ENCODE measurements around the gene CKMT2.
A peak's percentile ranks its signal among the peaks of the same experiment; 100 is the strongest.

The CKMT2 gene

DNA sequence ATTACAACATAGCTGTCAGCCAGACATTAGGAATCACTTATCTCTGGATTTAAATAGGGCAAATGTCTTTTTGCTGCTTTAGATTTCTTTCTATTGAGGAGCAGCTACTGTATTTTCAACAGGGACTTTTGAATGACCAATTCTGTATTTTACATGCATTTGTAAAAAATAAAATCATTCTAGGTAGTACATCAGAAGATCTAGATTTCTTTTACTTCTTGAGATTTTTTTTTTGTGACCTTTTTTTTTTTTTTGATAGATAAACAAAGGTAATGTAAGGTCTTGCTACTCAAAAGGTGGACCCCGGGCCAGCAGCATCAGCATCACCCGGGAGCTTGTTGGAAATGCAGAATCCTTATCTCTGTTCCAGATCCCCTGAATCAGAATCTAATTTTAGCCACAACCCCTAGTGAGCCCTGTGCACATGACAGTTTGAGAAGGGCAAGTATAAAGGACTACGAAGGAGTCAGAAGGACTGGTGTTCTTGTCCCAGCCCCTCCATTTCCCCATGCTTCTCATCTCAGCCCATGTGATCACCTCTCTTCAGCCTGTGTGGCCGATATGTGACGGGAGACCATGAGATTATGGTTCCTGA lies 37.7 kb upstream of the CKMT2 start:
- Histone ChIP-seq H3K9me3 (ENCODE audit: control insufficient read depth in 5 of 5, low read length in 5 of 5) (no peaks in the 10 kb centered on the region), H3K9ac (ENCODE audit: low read length in 5 of 5) (no peak overlapping the region), H3K4me1 (ENCODE audit: control insufficient read depth in 5 of 5, insufficient read depth in 5 of 5, low read length in 5 of 5) (peaks cover 2 to 19% (median 13%) of the 10 kb centered on the region in 5 donors), H3K27me3 (ENCODE audit: control insufficient read depth in 5 of 5, insufficient read depth in 4 of 5, low read length in 5 of 5) (no peaks in the 10 kb centered on the region), H3K36me3 (ENCODE audit: control insufficient read depth in 5 of 5, insufficient read depth in 5 of 5, low read length in 5 of 5) (peaks cover 0 to 3% (median 0%) of the 10 kb centered on the region in 5 donors), H3K4me3 (ENCODE audit: low read depth in 1 of 5, low read length in 5 of 5) (no peak overlapping the region), H3K27ac (ENCODE audit: low read depth, low read length) (peak overlapping the region; percentile 44)

DNA sequence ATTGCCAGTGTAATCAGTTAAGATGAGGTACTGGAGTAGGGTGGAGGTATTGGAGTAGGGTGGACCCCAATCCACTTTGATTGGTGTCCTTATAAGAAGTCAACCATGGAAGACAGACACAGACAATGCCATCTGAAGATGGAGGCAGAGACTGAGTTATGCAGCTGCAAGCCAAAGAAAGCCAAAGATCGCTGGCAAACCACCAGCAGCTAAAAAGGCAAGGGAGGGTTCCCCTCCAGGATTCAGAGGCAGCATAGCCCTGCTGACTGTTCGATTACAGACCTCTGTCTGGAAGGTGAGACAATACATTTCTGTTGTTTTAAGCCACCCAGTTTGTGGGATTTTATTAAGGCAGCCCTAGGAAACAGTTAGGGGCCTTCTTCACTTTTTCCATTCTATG lies 30.5 kb upstream of the CKMT2 start:
- H3K27ac ChIP-seq (ENCODE audit: low read depth, low read length), result no peak overlapping the region
- peaks cover 0 to 19% (median 8%) of the 10 kb centered on the region in 5 donors for H3K36me3 ChIP-seq (ENCODE audit: control insufficient read depth in 5 of 5, insufficient read depth in 5 of 5, low read length in 5 of 5)
- no peaks in the 10 kb centered on the region for H3K9me3 ChIP-seq (ENCODE audit: control insufficient read depth in 5 of 5, low read length in 5 of 5)
- H3K27me3 ChIP-seq (ENCODE audit: control insufficient read depth in 5 of 5, insufficient read depth in 4 of 5, low read length in 5 of 5), result no peaks in the 10 kb centered on the region
- H3K4me1 ChIP-seq (ENCODE audit: control insufficient read depth in 5 of 5, insufficient read depth in 5 of 5, low read length in 5 of 5), result peaks cover 0 to 14% (median 6%) of the 10 kb centered on the region in 5 donors
- no peak overlapping the region for H3K4me3 ChIP-seq (ENCODE audit: low read depth in 1 of 5, low read length in 5 of 5)
- H3K9ac ChIP-seq (ENCODE audit: low read length in 5 of 5), result no peak overlapping the region

DNA sequence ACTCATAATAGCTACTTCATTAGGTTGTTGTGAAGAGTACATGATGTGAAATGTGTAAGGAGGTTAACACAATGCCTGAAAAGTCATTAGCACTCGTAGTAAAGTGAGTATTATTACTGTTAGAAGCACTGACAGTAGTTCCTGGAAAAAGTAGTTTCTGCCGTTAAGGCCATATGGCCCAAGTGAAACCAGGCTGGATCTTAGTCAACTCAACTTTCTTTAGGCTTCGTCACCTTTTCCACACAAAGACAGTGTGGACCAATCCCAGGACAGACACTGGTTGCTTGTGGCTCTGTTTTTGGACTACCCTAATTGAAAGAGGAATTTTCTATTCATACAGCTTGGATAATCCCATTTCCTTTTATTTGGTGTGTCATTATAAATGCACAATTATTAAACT lies 29.4 kb upstream of the CKMT2 start:
- Histone ChIP-seq H3K9me3 (ENCODE audit: control insufficient read depth in 5 of 5, low read length in 5 of 5) (no peaks in the 10 kb centered on the region), H3K27ac (ENCODE audit: low read depth, low read length) (no peak overlapping the region), H3K36me3 (ENCODE audit: control insufficient read depth in 5 of 5, insufficient read depth in 5 of 5, low read length in 5 of 5) (peaks cover 0 to 24% (median 10%) of the 10 kb centered on the region in 5 donors), H3K9ac (ENCODE audit: low read length in 5 of 5) (no peak overlapping the region), H3K27me3 (ENCODE audit: control insufficient read depth in 5 of 5, insufficient read depth in 4 of 5, low read length in 5 of 5) (no peaks in the 10 kb centered on the region), H3K4me1 (ENCODE audit: control insufficient read depth in 5 of 5, insufficient read depth in 5 of 5, low read length in 5 of 5) (peaks cover 0 to 12% (median 6%) of the 10 kb centered on the region in 5 donors), H3K4me3 (ENCODE audit: low read depth in 1 of 5, low read length in 5 of 5) (no peak overlapping the region)

DNA sequence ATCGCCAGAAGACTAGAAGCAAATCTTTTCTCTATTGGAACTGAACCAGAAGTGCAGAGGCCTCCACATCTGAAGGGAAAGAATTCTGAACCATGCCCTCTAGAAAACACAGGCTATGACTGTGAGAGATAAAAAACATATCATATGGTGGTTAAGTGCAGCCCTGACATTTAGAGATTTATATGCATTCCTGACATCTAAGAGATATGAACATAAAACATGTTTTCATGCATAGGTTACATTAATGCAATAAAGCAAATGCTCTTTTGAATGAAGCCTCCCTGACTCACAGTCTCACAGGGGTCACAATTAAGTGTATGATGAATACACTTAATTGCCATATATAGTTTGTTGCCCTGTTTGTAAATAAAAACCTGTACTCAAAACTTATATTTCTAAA lies 28.9 kb upstream of the CKMT2 start:
- peaks cover 0 to 29% (median 14%) of the 10 kb centered on the region in 5 donors for H3K36me3 ChIP-seq (ENCODE audit: control insufficient read depth in 5 of 5, insufficient read depth in 5 of 5, low read length in 5 of 5)
- no peaks in the 10 kb centered on the region for H3K9me3 ChIP-seq (ENCODE audit: control insufficient read depth in 5 of 5, low read length in 5 of 5)
- no peak overlapping the region for H3K4me3 ChIP-seq (ENCODE audit: low read depth in 1 of 5, low read length in 5 of 5)

DNA sequence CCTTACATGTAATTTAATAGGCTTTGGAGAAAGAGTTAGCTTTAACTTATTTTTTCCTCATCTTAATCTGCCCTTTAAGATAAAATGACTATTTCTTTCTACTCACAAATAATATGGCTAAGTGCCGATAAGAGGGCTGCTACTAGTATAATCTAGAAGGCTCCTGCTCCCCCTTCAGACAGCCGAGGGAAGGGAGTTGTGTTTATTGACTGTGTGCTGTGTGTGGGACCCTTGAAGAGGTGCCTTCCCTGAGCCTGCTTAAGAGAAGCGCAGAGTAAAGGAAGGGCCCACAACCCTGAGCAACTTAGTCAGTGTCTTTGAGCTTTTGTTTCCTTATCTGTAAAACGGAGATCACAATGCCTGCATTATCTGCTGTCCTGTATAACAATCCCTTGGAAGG lies 28.1 kb upstream of the CKMT2 start:
- peaks cover 0 to 37% (median 23%) of the 10 kb centered on the region in 5 donors for H3K36me3 ChIP-seq (ENCODE audit: control insufficient read depth in 5 of 5, insufficient read depth in 5 of 5, low read length in 5 of 5)
- no peaks in the 10 kb centered on the region for H3K9me3 ChIP-seq (ENCODE audit: control insufficient read depth in 5 of 5, low read length in 5 of 5)
- no peak overlapping the region for H3K4me3 ChIP-seq (ENCODE audit: low read depth in 1 of 5, low read length in 5 of 5)
- H3K27ac ChIP-seq (ENCODE audit: low read depth, low read length), result no peak overlapping the region
- H3K9ac ChIP-seq (ENCODE audit: low read length in 5 of 5), result no peak overlapping the region
- no peaks in the 10 kb centered on the region for H3K27me3 ChIP-seq (ENCODE audit: control insufficient read depth in 5 of 5, insufficient read depth in 4 of 5, low read length in 5 of 5)
- peaks cover 0 to 9% (median 6%) of the 10 kb centered on the region in 5 donors for H3K4me1 ChIP-seq (ENCODE audit: control insufficient read depth in 5 of 5, insufficient read depth in 5 of 5, low read length in 5 of 5)

More for the DNA sequence above, 28.9 kb upstream of the CKMT2 start:
- Histone ChIP-seq H3K27me3 (ENCODE audit: control insufficient read depth in 5 of 5, insufficient read depth in 4 of 5, low read length in 5 of 5) (no peaks in the 10 kb centered on the region), H3K4me1 (ENCODE audit: control insufficient read depth in 5 of 5, insufficient read depth in 5 of 5, low read length in 5 of 5) (peaks cover 0 to 9% (median 6%) of the 10 kb centered on the region in 5 donors), H3K27ac (ENCODE audit: low read depth, low read length) (no peak overlapping the region), H3K9ac (ENCODE audit: low read length in 5 of 5) (no peak overlapping the region)

DNA sequence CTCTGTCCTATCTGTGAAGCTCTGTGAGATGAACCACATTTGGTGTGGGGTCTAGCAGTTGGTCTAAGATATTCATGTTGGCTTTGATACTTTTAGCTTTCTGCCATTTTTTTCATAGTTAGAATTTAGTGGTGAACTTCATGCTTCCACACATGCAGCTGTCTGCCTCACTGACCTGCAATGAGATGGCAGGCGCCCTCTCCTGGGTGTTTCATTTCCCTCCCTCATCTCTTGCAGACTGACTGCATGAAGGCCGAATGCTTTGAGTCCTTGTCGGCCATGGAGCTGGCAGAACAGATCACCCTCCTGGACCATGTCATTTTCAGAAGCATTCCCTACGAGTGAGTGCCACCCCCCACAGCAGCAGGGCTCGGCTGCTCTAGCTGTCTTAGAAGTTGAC lies 26.1 kb upstream of the CKMT2 start:
- Histone ChIP-seq H3K4me1 (ENCODE audit: control insufficient read depth in 5 of 5, insufficient read depth in 5 of 5, low read length in 5 of 5) (peaks cover 0 to 9% (median 6%) of the 10 kb centered on the region in 5 donors), H3K9me3 (ENCODE audit: control insufficient read depth in 5 of 5, low read length in 5 of 5) (no peaks in the 10 kb centered on the region), H3K4me3 (ENCODE audit: low read depth in 1 of 5, low read length in 5 of 5) (no peak overlapping the region), H3K27me3 (ENCODE audit: control insufficient read depth in 5 of 5, insufficient read depth in 4 of 5, low read length in 5 of 5) (no peaks in the 10 kb centered on the region), H3K9ac (ENCODE audit: low read length in 5 of 5) (no peak overlapping the region), H3K36me3 (ENCODE audit: control insufficient read depth in 5 of 5, insufficient read depth in 5 of 5, low read length in 5 of 5) (peaks cover 3 to 40% (median 30%) of the 10 kb centered on the region in 5 donors), H3K27ac (ENCODE audit: low read depth, low read length) (no peak overlapping the region)

DNA sequence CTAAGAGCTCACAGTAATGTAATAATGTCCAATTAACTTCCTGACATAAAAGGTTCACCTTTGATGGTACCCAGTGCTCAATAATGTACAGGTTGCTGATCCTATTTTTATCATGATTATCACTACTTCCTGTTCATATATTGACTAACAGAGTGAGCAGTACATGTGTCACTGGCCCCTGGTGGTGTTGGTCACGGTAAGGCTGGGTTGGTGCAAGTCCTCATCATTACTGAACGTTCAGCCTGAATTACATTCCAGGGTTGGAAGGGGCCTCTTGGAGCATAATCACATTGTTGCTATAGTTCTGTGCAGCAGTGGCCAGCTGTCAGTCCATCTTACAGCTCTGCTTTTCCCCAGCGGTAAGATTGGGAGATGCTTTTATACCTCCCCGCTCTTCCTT lies 24.2 kb upstream of the CKMT2 start:
- H3K36me3 ChIP-seq (ENCODE audit: control insufficient read depth in 5 of 5, insufficient read depth in 5 of 5, low read length in 5 of 5), result peaks cover 3 to 49% (median 36%) of the 10 kb centered on the region in 5 donors
- no peak overlapping the region for H3K27ac ChIP-seq (ENCODE audit: low read depth, low read length)
- H3K4me1 ChIP-seq (ENCODE audit: control insufficient read depth in 5 of 5, insufficient read depth in 5 of 5, low read length in 5 of 5), result no peaks in the 10 kb centered on the region
- no peak overlapping the region for H3K4me3 ChIP-seq (ENCODE audit: low read depth in 1 of 5, low read length in 5 of 5)
- H3K27me3 ChIP-seq (ENCODE audit: control insufficient read depth in 5 of 5, insufficient read depth in 4 of 5, low read length in 5 of 5), result no peaks in the 10 kb centered on the region
- H3K9ac ChIP-seq (ENCODE audit: low read length in 5 of 5), result no peak overlapping the region
- no peaks in the 10 kb centered on the region for H3K9me3 ChIP-seq (ENCODE audit: control insufficient read depth in 5 of 5, low read length in 5 of 5)

DNA sequence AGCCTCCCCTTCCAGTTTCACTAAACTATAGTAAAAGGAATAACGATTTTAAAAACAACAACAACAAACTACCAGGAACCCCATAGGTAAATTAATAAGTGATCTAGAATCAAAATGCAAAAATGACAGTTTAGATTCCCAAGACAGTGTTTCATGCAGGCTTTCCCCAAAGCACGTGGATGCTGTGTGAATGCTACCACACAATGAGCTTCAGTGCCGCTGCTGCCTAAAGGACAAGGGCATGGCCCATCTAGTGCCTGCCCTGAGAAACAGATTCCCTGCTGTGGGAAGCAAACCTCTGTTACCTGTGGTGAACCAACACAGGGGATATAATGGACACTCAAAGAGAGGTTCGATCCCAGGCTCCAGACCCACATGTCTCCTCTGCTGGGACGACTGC lies 23.7 kb upstream of the CKMT2 start:
- no peaks in the 10 kb centered on the region for H3K27me3 ChIP-seq (ENCODE audit: control insufficient read depth in 5 of 5, insufficient read depth in 4 of 5, low read length in 5 of 5)
- peaks cover 3 to 53% (median 40%) of the 10 kb centered on the region in 5 donors for H3K36me3 ChIP-seq (ENCODE audit: control insufficient read depth in 5 of 5, insufficient read depth in 5 of 5, low read length in 5 of 5)
- H3K4me3 ChIP-seq (ENCODE audit: low read depth in 1 of 5, low read length in 5 of 5), result no peak overlapping the region
- no peak overlapping the region for H3K27ac ChIP-seq (ENCODE audit: low read depth, low read length)
- H3K9ac ChIP-seq (ENCODE audit: low read length in 5 of 5), result no peak overlapping the region
- no peaks in the 10 kb centered on the region for H3K9me3 ChIP-seq (ENCODE audit: control insufficient read depth in 5 of 5, low read length in 5 of 5)
- no peaks in the 10 kb centered on the region for H3K4me1 ChIP-seq (ENCODE audit: control insufficient read depth in 5 of 5, insufficient read depth in 5 of 5, low read length in 5 of 5)

DNA sequence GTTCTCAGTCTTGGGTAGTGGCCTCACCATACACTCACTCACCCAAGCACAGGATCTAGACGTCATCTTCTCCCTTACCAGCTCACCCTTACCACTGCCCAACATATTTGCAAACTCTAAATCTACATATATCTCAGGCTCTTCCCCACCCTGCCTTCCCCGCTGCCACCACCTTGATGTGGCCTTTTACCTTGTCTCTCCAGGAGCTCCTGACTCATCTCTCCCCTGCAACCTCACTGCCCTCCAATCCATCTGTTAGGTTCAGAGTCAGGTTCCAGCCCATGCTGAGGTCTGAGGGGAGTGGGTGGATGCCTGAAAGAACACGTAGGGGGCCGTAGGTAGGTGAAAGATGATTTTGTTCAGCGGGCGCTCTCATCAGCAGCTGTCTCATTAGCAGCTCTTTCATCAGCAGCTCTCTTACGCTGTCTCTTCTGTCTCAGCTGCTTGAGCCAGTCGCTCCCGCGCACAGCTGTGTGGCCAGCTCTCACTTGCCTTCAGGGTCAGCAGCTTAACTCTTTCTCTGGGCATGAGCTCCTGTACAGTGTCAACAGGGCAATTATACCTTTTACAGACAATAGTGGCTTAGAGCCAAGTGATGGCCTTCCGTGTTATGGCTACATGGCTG lies 23.1 kb upstream of the CKMT2 start:
- Histone ChIP-seq H3K27ac (ENCODE audit: low read depth, low read length) (no peak overlapping the region), H3K27me3 (ENCODE audit: control insufficient read depth in 5 of 5, insufficient read depth in 4 of 5, low read length in 5 of 5) (no peaks in the 10 kb centered on the region), H3K9me3 (ENCODE audit: control insufficient read depth in 5 of 5, low read length in 5 of 5) (no peaks in the 10 kb centered on the region), H3K9ac (ENCODE audit: low read length in 5 of 5) (no peak overlapping the region), H3K4me3 (ENCODE audit: low read depth in 1 of 5, low read length in 5 of 5) (no peak overlapping the region), H3K4me1 (ENCODE audit: control insufficient read depth in 5 of 5, insufficient read depth in 5 of 5, low read length in 5 of 5) (no peaks in the 10 kb centered on the region), H3K36me3 (ENCODE audit: control insufficient read depth in 5 of 5, insufficient read depth in 5 of 5, low read length in 5 of 5) (peaks cover 3 to 55% (median 44%) of the 10 kb centered on the region in 5 donors)

DNA sequence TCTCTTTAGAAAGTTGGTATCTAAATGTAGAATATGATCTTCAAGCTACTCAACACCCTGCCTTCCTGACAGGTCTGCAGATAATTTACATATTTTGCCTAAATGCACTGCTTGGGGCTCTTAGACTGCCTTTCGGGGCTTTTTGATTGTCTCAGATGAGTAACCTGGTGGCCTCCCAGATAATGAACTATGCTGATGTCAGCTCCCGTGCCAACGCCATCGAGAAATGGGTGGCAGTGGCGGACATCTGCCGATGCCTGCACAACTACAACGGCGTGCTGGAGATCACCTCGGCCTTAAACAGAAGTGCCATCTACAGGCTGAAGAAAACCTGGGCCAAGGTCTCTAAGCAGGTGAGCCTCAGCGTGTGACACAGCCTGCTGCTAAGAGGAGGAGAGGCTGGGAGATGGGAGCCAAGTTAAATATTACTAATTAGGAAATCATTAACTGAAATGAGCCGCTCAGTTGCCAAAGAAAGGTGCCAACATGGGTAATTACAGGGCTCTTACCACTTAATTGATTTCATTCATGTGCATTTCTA lies 20.8 kb upstream of the CKMT2 start:
- Histone ChIP-seq H3K27me3 (ENCODE audit: control insufficient read depth in 5 of 5, insufficient read depth in 4 of 5, low read length in 5 of 5) (no peaks in the 10 kb centered on the region), H3K9ac (ENCODE audit: low read length in 5 of 5) (no peak overlapping the region), H3K36me3 (ENCODE audit: control insufficient read depth in 5 of 5, insufficient read depth in 5 of 5, low read length in 5 of 5) (peaks cover 3 to 53% (median 37%) of the 10 kb centered on the region in 5 donors), H3K27ac (ENCODE audit: low read depth, low read length) (no peak overlapping the region), H3K4me1 (ENCODE audit: control insufficient read depth in 5 of 5, insufficient read depth in 5 of 5, low read length in 5 of 5) (no peaks in the 10 kb centered on the region), H3K4me3 (ENCODE audit: low read depth in 1 of 5, low read length in 5 of 5) (no peak overlapping the region), H3K9me3 (ENCODE audit: control insufficient read depth in 5 of 5, low read length in 5 of 5) (no peaks in the 10 kb centered on the region)

Data from subcutaneous abdominal adipose tissue (tissue), 5 donors.